SK-N-SH treated with all-trans-retinoic acid at 6 μM for 48 hours (cell line): ENCODE measurements around the gene SQSTM1.

ENCODE experiments used
- ATAC-seq: fragments of 200-7000 bp; cut with Tn5 transposase; 3 replicates; pipeline ENCODE4 v1.9.1; 2020; ENCODE audit warnings: mild to moderate bottlenecking, moderate library complexity
- ARNTL ChIP-seq: fragments of 450-650 bp; formaldehyde crosslinking; IDR thresholded peaks from 2 replicates; pipeline ENCODE4 v1.5.0; 2020; ENCODE audit warnings: low read depth, mild to moderate bottlenecking, moderate library complexity, borderline replicate concordance
- BACH2 ChIP-seq: fragments of 250-450 bp; sonication (Bioruptor Pico); IDR thresholded peaks from 2 replicates; pipeline ENCODE4 v1.9.0; 2021; ENCODE audit warnings: mild to moderate bottlenecking, borderline replicate concordance
- CREB5 ChIP-seq: fragments of 250-450 bp; sonication (Bioruptor Pico); IDR thresholded peaks from 2 replicates; pipeline ENCODE4 v1.5.1; 2020; ENCODE audit warnings: low read depth, mild to moderate bottlenecking, moderate library complexity
- CSDC2 ChIP-seq: fragments of 250-450 bp; sonication (Bioruptor Pico); IDR thresholded peaks from 2 replicates; pipeline ENCODE4 v1.5.0; 2020; ENCODE audit warnings: mild to moderate bottlenecking, moderate library complexity
- CSRNP3 ChIP-seq: fragments of 250-450 bp; sonication (Bioruptor Pico); IDR thresholded peaks from 2 replicates; pipeline ENCODE4 v1.5.1; 2021; ENCODE audit warnings: mild to moderate bottlenecking, moderate library complexity
- ESRRG ChIP-seq: fragments of 250-450 bp; sonication (Bioruptor Pico); IDR thresholded peaks from 2 replicates; pipeline ENCODE4 v1.6.1; 2021; ENCODE audit warnings: mild to moderate bottlenecking
- GLIS3 ChIP-seq: fragments of 250-450 bp; sonication (Bioruptor Pico); IDR thresholded peaks from 2 replicates; pipeline ENCODE4 v1.5.0; 2020; ENCODE audit warnings: mild to moderate bottlenecking, moderate library complexity
- ISL1 ChIP-seq: fragments of 250-450 bp; sonication (Bioruptor Pico); IDR thresholded peaks from 2 replicates; pipeline ENCODE4 v2.1.2; 2022; ENCODE audit warnings: mild to moderate bottlenecking, moderate library complexity
- OSR1 ChIP-seq: fragments of 250-450 bp; sonication (Bioruptor Pico); IDR thresholded peaks from 2 replicates; pipeline ENCODE4 v1.8.0; 2022; ENCODE audit warnings: moderate library complexity, mild to moderate bottlenecking, inconsistent platforms
- PATZ1 ChIP-seq: fragments of 250-450 bp; sonication (Bioruptor Pico); IDR thresholded peaks from 2 replicates; pipeline ENCODE4 v1.8.0; 2020; ENCODE audit warnings: mild to moderate bottlenecking, moderate library complexity, borderline replicate concordance
- POU6F1 ChIP-seq: fragments of 250-450 bp; sonication (Bioruptor Pico); IDR thresholded peaks from 2 replicates; pipeline ENCODE4 v1.8.0; 2021; ENCODE audit warnings: low read depth, mild to moderate bottlenecking, moderate library complexity, borderline replicate concordance
- PPARA ChIP-seq: fragments of 250-450 bp; sonication (Bioruptor Pico); IDR thresholded peaks from 2 replicates; pipeline ENCODE4 v1.5.0; 2020; ENCODE audit warnings: mild to moderate bottlenecking, borderline replicate concordance
- RARB ChIP-seq: fragments of 250-450 bp; sonication (Bioruptor Pico); IDR thresholded peaks from 2 replicates; pipeline ENCODE4 v1.8.0; 2021; ENCODE audit warnings: mild to moderate bottlenecking, moderate library complexity
- TCF4 ChIP-seq: fragments of 250-450 bp; sonication (Bioruptor Pico); IDR thresholded peaks from 2 replicates; pipeline ENCODE4 v1.8.0; 2021; ENCODE audit warnings: mild to moderate bottlenecking, moderate library complexity, borderline replicate concordance
- TOX ChIP-seq: fragments of 250-450 bp; sonication (Bioruptor Pico); IDR thresholded peaks from 2 replicates; pipeline ENCODE4 v1.8.0; 2021; ENCODE audit warnings: mild to moderate bottlenecking, moderate library complexity, borderline replicate concordance
- ZC3H10 ChIP-seq: fragments of 250-450 bp; sonication (Bioruptor Pico); IDR thresholded peaks from 2 replicates; pipeline ENCODE4 v1.5.1; 2021; ENCODE audit warnings: mild to moderate bottlenecking, moderate library complexity
- ZFP3 ChIP-seq: fragments of 250-450 bp; sonication (Bioruptor Pico); IDR thresholded peaks from 2 replicates; pipeline ENCODE4 v1.5.0; 2020; ENCODE audit warnings: mild to moderate bottlenecking, moderate library complexity
- ZFP30 ChIP-seq: fragments of 450-650 bp; formaldehyde crosslinking; IDR thresholded peaks from 2 replicates; pipeline ENCODE4 v1.5.0; 2022; ENCODE audit warnings: mild to moderate bottlenecking, moderate library complexity
- ZNF565 ChIP-seq: fragments of 450-650 bp; formaldehyde crosslinking; conservative IDR thresholded peaks from 2 replicates; pipeline ENCODE4 v1.5.0; 2020; ENCODE audit warnings: low read depth, mild to moderate bottlenecking, moderate library complexity
- ZNF70 ChIP-seq: fragments of 450-650 bp; formaldehyde crosslinking; IDR thresholded peaks from 2 replicates; pipeline ENCODE4 v1.5.0; 2020; ENCODE audit warnings: mild to moderate bottlenecking, moderate library complexity
- ZNF8 ChIP-seq: fragments of 450-650 bp; formaldehyde crosslinking; IDR thresholded peaks from 2 replicates; pipeline ENCODE4 v1.5.0; 2020; ENCODE audit warnings: mild to moderate bottlenecking, moderate library complexity

SQSTM1 gene

GRCh38 chr5:179872828-179873575 is 52.3 kb downstream of the SQSTM1 start:
- no peak for TF ChIP-seq OSR1
- no peak for TF ChIP-seq ESRRG (CRISPR knock-in tag)
- no peak for TF ChIP-seq TOX (CRISPR knock-in tag)
- TF ChIP-seq CSRNP3 (CRISPR knock-in tag), result no peak
- TF ChIP-seq ZNF8 (CRISPR knock-in tag), result no peak
- no peak for TF ChIP-seq ISL1
- no peak for TF ChIP-seq BACH2 (CRISPR knock-in tag)
- no peak for TF ChIP-seq ZC3H10
- no peak for TF ChIP-seq ZNF70 (CRISPR knock-in tag)
- TF ChIP-seq RARB (CRISPR knock-in tag), result no peak
- TF ChIP-seq ZNF565 (CRISPR knock-in tag), result no peak
- TF ChIP-seq ARNTL, result no peak
- no peak for TF ChIP-seq PATZ1 (CRISPR knock-in tag)
- TF ChIP-seq CREB5 (CRISPR knock-in tag), result no peak
- TF ChIP-seq ZFP3 (CRISPR knock-in tag), result no peak
- TF ChIP-seq GLIS3, result no peak
- no peak for ATAC-seq

- TF ChIP-seq ZFP3 (CRISPR knock-in tag), result no peak
- TF ChIP-seq ZNF8 (CRISPR knock-in tag), result no peak
- TF ChIP-seq ZC3H10, result no peak
- TF ChIP-seq POU6F1, result no peak
- TF ChIP-seq ZNF70 (CRISPR knock-in tag), result no peak
- no peak for TF ChIP-seq RARB (CRISPR knock-in tag)
- TF ChIP-seq GLIS3, result no peak
- TF ChIP-seq ZNF565 (CRISPR knock-in tag), result no peak
- no peak for TF ChIP-seq CSDC2 (CRISPR knock-in tag)
- TF ChIP-seq PATZ1 (CRISPR knock-in tag), result no peak
- TF ChIP-seq BACH2 (CRISPR knock-in tag), result no peak
- TF ChIP-seq ARNTL, result no peak
- no peak for TF ChIP-seq ESRRG (CRISPR knock-in tag)
- no peak for TF ChIP-seq TOX (CRISPR knock-in tag)
- TF ChIP-seq, all 23 proteins: peak for 0
- ATAC-seq, result no peak
Observed at GRCh38 chr5:179873588-179874110, 52.9 kb downstream of the SQSTM1 start.

GRCh38 chr5:179874136-179874535 is 53.4 kb downstream of the SQSTM1 start:
- no peak for ATAC-seq
- TF ChIP-seq ZFP30 (CRISPR knock-in tag) (no peak), BACH2 (CRISPR knock-in tag) (no peak), TCF4 (CRISPR knock-in tag) (no peak), PPARA (CRISPR knock-in tag) (no peak), CREB5 (CRISPR knock-in tag) (no peak), ESRRG (CRISPR knock-in tag) (no peak), ZC3H10 (no peak), ARNTL (no peak), OSR1 (no peak)
